SU-DHL-6 (cell line): Measurements from ENCODE around the gene SMPD3.

Experiments used
- H2AFZ ChIP-seq: fragments of 200-600 bp; sonication (generic); 2 replicates; pipeline ENCODE4 v1.6.1; 2014; ENCODE audit warnings: low read depth, mild to moderate bottlenecking, moderate library complexity, mixed read lengths, antibody characterized with exemption, low read length; ENCODE audit not compliant: severe bottlenecking
- H3F3A ChIP-seq: fragments of 200-600 bp; shearing (Covaris generic); 2 replicates; pipeline ENCODE4 v1.6.0; 2016; ENCODE audit warnings: antibody characterized with exemption, mild to moderate bottlenecking; ENCODE audit not compliant: insufficient read depth
- H3K27ac ChIP-seq: fragments of 200-600 bp; sonication (generic); 2 replicates; pipeline ENCODE4 v1.5.1; 2016; ENCODE audit warnings: low read depth, mild to moderate bottlenecking, low read length, moderate library complexity, mixed read lengths
- H3K27me3 ChIP-seq: fragments of 200-600 bp; sonication (generic), shearing (Covaris generic); 2 replicates; pipeline ENCODE4 v1.6.0; 2014; ENCODE audit warnings: mild to moderate bottlenecking, low read length
- H3K36me3 ChIP-seq: fragments of 200-600 bp; sonication (generic); 2 replicates; pipeline ENCODE4 v1.6.1; 2014; ENCODE audit warnings: mild to moderate bottlenecking, low read length, mixed read lengths
- H3K4me2 ChIP-seq: fragments of 300-600, 200-600 bp; shearing (Covaris generic), sonication (generic); 2 replicates; pipeline ENCODE4 v1.6.0; 2014; ENCODE audit warnings: low read length, low read depth, mild to moderate bottlenecking; ENCODE audit not compliant: poor library complexity, severe bottlenecking
- H3K4me3 ChIP-seq: fragments of 200-600 bp; sonication (generic); 2 replicates; pipeline ENCODE4 v1.5.1; 2014; ENCODE audit warnings: antibody characterized with exemption, low read length, mild to moderate bottlenecking, mixed read lengths; ENCODE audit not compliant: insufficient read depth, poor library complexity, severe bottlenecking
- H3K79me2 ChIP-seq: fragments of 200-600 bp; sonication (generic); 2 replicates; pipeline ENCODE4 v1.6.1; 2014; ENCODE audit warnings: mild to moderate bottlenecking, low read length, moderate library complexity; ENCODE audit not compliant: insufficient read depth
- H3K9ac ChIP-seq: fragments of 200-600 bp; sonication (generic); 2 replicates; pipeline ENCODE4 v1.7.0; 2014; ENCODE audit warnings: mild to moderate bottlenecking, low read length
- H3K9me2 ChIP-seq: fragments of 200-600 bp; sonication (generic); replicated peaks from 2 replicates; pipeline ENCODE4 v1.6.1; 2014; ENCODE audit warnings: low read length; ENCODE audit not compliant: insufficient read depth
- H3K9me3 ChIP-seq: fragments of 200-600 bp; sonication (generic); 2 replicates; pipeline ENCODE4 v1.6.1; 2014; ENCODE audit warnings: low read length, mixed read lengths; ENCODE audit not compliant: insufficient read depth
- H4K20me1 ChIP-seq: fragments of 200-600 bp; sonication (generic); 2 replicates; pipeline ENCODE4 v1.6.1; 2014; ENCODE audit warnings: low read depth, mild to moderate bottlenecking, antibody characterized with exemption, low read length, moderate library complexity, mixed read lengths
- EZH2phosphoT487 ChIP-seq: fragments of 200-600 bp; sonication (generic), shearing (Covaris generic); conservative IDR thresholded peaks from 2 replicates; pipeline ENCODE4 v1.6.1; 2018; ENCODE audit warnings: mild to moderate bottlenecking, antibody characterized with exemption, low read length, moderate library complexity, mixed read lengths
- TF ChIP-seq, protein P1 (sequence below): fragments of 200-600 bp; sonication (generic); IDR thresholded peaks from one replicate; pipeline ENCODE4 v1.5.1; 2017; ENCODE audit warnings: antibody characterized with exemption, mild to moderate bottlenecking, low read length, moderate library complexity; ENCODE audit not compliant: insufficient read depth, poor library complexity, severe bottlenecking

Gene SMPD3

DNA sequence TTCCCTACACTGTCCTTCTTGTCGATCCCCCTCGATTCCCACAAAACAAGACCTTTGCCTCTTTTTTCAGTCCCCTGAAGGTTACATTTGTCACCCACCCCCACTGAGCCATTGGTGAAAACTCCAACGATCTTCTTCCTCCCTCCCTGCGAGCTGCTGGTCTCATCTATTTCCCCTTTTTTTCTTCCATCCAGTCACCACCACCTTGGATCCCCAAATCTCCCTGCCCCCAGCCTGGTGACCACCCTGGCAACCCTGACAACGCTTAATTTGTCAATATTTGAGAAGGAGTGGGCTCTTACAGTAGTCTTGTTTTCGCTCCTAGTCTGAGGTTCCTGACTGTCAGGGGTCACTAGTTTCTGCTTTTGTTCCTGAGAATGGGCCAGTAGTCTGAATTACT, 62.9 kb downstream of the SMPD3 start:
- Histone ChIP-seq H3K79me2 (no peaks in the 10 kb centered on the region), H3K36me3 (no peaks in the 10 kb centered on the region), H3K4me3 (no peak overlapping the region), H3F3A (no peaks in the 10 kb centered on the region), H4K20me1 (no peaks in the 10 kb centered on the region), H3K27ac (no peak overlapping the region), H3K9me3 (no peaks in the 10 kb centered on the region), H3K27me3 (no peaks in the 10 kb centered on the region), H2AFZ (no peak overlapping the region), H3K4me2 (no peak overlapping the region), H3K9me2 (no peaks in the 10 kb centered on the region), H3K9ac (no peak overlapping the region)
- TF ChIP-seq, protein P1, sequence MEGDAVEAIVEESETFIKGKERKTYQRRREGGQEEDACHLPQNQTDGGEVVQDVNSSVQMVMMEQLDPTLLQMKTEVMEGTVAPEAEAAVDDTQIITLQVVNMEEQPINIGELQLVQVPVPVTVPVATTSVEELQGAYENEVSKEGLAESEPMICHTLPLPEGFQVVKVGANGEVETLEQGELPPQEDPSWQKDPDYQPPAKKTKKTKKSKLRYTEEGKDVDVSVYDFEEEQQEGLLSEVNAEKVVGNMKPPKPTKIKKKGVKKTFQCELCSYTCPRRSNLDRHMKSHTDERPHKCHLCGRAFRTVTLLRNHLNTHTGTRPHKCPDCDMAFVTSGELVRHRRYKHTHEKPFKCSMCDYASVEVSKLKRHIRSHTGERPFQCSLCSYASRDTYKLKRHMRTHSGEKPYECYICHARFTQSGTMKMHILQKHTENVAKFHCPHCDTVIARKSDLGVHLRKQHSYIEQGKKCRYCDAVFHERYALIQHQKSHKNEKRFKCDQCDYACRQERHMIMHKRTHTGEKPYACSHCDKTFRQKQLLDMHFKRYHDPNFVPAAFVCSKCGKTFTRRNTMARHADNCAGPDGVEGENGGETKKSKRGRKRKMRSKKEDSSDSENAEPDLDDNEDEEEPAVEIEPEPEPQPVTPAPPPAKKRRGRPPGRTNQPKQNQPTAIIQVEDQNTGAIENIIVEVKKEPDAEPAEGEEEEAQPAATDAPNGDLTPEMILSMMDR: no peak
- TF ChIP-seq EZH2phosphoT487: no peak

DNA sequence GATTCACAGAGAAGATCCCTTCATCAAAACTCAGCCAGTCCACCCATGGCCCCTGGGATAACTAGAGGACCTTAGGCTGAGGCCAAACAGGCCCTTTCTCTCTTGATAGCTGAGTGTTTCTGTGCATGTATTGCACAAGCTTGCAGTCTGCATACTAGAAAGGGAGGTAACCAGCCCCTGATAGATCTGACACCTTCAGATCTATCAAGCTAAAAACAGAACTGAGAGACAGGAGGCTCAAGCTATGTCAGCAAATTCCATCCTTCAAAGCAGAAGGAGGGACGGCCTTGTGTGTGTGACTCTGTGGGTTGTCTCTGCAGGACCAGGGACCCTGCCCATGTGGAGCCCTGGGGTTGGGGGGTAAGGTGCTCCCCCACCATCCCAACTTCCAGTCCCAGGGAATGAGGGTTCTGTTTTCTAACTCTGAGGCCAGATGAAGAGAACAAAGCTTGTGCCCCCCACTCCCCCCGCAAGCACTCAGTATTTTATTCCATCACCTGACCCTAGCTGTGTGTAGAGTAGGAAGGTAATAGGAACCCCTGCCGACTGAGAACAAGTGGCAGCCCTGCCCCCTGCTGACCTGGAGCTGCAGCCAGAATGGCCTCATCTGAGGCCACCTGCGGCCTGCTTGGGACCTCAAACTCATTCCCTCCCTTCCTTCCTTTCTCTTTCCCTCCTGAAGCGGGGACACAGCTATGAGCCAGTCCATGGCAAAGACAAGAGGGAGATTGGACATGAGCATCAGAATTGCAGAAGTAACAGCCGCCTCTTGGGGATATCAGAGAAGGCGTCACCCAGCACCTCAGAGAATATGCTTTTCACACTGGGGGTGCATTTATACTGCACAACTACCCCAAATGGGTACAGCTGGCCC, 63.8 kb downstream of the SMPD3 start:
- Histone ChIP-seq H2AFZ (no peak overlapping the region), H3K4me3 (no peak overlapping the region), H3K79me2 (no peaks in the 10 kb centered on the region), H3K9me3 (no peaks in the 10 kb centered on the region), H3K4me2 (no peak overlapping the region), H3F3A (no peaks in the 10 kb centered on the region), H3K36me3 (no peaks in the 10 kb centered on the region), H4K20me1 (no peaks in the 10 kb centered on the region), H3K9me2 (no peaks in the 10 kb centered on the region), H3K9ac (no peak overlapping the region), H3K27ac (no peak overlapping the region), H3K27me3 (no peaks in the 10 kb centered on the region)
- TF ChIP-seq EZH2phosphoT487: no peak
- TF ChIP-seq, protein P1: no peak

DNA sequence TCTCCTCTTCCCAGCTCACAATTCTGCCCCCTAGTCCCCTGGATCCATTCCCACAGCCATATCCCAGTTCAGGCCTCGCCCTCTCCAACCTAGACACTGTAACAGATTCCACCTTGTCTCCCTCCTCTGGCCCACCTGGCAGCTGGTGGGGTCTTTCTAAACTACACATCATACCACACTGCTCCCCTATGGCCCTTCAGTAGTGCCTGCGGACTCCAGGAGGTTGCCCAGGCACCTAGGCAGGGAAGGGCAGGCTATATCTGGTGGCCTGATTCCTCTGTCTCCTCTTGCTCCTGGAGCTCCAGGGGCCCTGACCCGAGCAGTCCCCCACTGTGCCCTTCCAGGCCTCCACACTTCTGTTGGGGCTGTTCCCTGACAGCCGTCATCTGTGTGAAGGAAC, 64.5 kb downstream of the SMPD3 start:
- Histone ChIP-seq H3K9me2 (no peaks in the 10 kb centered on the region), H4K20me1 (no peaks in the 10 kb centered on the region), H2AFZ (no peak overlapping the region), H3K79me2 (no peaks in the 10 kb centered on the region), H3K4me2 (no peak overlapping the region), H3K9me3 (no peaks in the 10 kb centered on the region), H3K36me3 (no peaks in the 10 kb centered on the region), H3K4me3 (no peak overlapping the region), H3F3A (no peaks in the 10 kb centered on the region), H3K27me3 (no peaks in the 10 kb centered on the region), H3K27ac (no peak overlapping the region), H3K9ac (no peak overlapping the region)
- TF ChIP-seq EZH2phosphoT487: no peak
- TF ChIP-seq, protein P1: no peak
